ENCODE data around the gene MAGI2. TPM values are rescaled to one million over a fixed set of nuclear protein-coding genes. Genes with fewer than 3 reads are reported as not detected.

The MAGI2 gene
- total RNA-seq, 6 experiments from 2014 or later = 1.2 to 4.0 (median 2.4) TPM

DNA sequence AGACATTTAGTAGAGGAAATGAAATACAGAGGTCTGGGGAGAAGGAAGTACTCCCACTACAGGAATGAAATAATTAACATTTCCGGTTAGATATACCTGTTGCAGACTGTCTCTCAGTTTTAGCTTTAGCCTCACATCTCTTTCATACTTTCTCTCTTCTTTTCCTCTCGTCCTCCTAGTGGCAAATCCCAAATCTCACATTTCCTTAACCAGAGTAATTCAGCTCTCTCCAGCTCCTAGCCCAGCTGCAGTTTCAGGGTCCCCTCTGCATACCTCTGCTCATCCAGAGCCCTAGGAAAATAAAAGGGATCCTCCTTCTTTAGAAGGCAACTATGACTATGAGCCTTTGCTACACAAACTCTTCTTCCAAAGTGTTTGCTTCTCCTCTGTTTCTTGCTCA is 1011.7 kb downstream of the MAGI2 start:
- Histone ChIP-seq H3K9me3 (no peaks in the 10 kb centered on the region), H3K4me1 (no peaks in the 10 kb centered on the region), H3K36me3 (no peaks in the 10 kb centered on the region), H3K4me3 (no peak overlapping the region), H3K27ac (no peak overlapping the region), H3K27me3 (no peaks in the 10 kb centered on the region)
- WGBS (ENCODE audit: insufficient coverage, low coverage, low lambda C conversion rate, missing lambda C conversion rate) = 57% methylated on average over 2 of the region's 2 CpGs
- intact Hi-C loops (cut with DNase I) = no loop called here
- TF ChIP-seq POLR2A (IDR thresholded peaks at IDR 0.05) = no peak
- TF ChIP-seq, protein P1, sequence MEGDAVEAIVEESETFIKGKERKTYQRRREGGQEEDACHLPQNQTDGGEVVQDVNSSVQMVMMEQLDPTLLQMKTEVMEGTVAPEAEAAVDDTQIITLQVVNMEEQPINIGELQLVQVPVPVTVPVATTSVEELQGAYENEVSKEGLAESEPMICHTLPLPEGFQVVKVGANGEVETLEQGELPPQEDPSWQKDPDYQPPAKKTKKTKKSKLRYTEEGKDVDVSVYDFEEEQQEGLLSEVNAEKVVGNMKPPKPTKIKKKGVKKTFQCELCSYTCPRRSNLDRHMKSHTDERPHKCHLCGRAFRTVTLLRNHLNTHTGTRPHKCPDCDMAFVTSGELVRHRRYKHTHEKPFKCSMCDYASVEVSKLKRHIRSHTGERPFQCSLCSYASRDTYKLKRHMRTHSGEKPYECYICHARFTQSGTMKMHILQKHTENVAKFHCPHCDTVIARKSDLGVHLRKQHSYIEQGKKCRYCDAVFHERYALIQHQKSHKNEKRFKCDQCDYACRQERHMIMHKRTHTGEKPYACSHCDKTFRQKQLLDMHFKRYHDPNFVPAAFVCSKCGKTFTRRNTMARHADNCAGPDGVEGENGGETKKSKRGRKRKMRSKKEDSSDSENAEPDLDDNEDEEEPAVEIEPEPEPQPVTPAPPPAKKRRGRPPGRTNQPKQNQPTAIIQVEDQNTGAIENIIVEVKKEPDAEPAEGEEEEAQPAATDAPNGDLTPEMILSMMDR (IDR thresholded peaks at IDR 0.05) = no peak
- no peak for ATAC-seq
- no peak for DNase-seq

- no peaks in the 10 kb centered on the region for H3K27me3 ChIP-seq
Observed at GRCh38 chr7:78438433-78438832, 1015.0 kb downstream of the MAGI2 start.

GRCh38 chr7:78437118-78437517 is 1016.3 kb downstream of the MAGI2 start:
- ATAC-seq (no peak), DNase-seq (no peak)
- no peaks in the 10 kb centered on the region for H3K36me3 ChIP-seq
- TF ChIP-seq, protein P1 (IDR thresholded peaks at IDR 0.05) = no peak
- TF ChIP-seq POLR2A (IDR thresholded peaks at IDR 0.05) = no peak
- intact Hi-C loops (cut with DNase I) = no loop called here
- H3K4me1 ChIP-seq = no peaks in the 10 kb centered on the region
- no peaks in the 10 kb centered on the region for H3K9me3 ChIP-seq
- H3K27me3 ChIP-seq = no peaks in the 10 kb centered on the region
- no peak overlapping the region for H3K4me3 ChIP-seq
- H3K27ac ChIP-seq = no peak overlapping the region
- WGBS (ENCODE audit: insufficient coverage, low coverage, low lambda C conversion rate, missing lambda C conversion rate) = 55% methylated on average over 5 of the region's 5 CpGs

More at GRCh38 chr7:78438433-78438832, 1015.0 kb downstream of the MAGI2 start:
- DNase-seq = no peak
- H3K4me1 ChIP-seq = no peaks in the 10 kb centered on the region
- no peak for ATAC-seq
- TF ChIP-seq POLR2A (IDR thresholded peaks at IDR 0.05) = no peak
- TF ChIP-seq, protein P1 (IDR thresholded peaks at IDR 0.05) = no peak
- intact Hi-C loops (cut with DNase I) = no loop called here
- no peaks in the 10 kb centered on the region for H3K36me3 ChIP-seq
- no peaks in the 10 kb centered on the region for H3K9me3 ChIP-seq
- 84% methylated on average over 7 of the region's 7 CpGs for WGBS (ENCODE audit: insufficient coverage, low coverage, low lambda C conversion rate, missing lambda C conversion rate)
- no peak overlapping the region for H3K27ac ChIP-seq
- H3K4me3 ChIP-seq = no peak overlapping the region

GRCh38 chr7:78435355-78435754 is 1018.1 kb downstream of the MAGI2 start:
- Histone ChIP-seq H3K4me3 (no peak overlapping the region), H3K27me3 (no peaks in the 10 kb centered on the region), H3K36me3 (no peaks in the 10 kb centered on the region), H3K9me3 (no peaks in the 10 kb centered on the region), H3K27ac (no peak overlapping the region), H3K4me1 (no peaks in the 10 kb centered on the region)
- ATAC-seq (no peak), DNase-seq (no peak)
- TF ChIP-seq, protein P1 (IDR thresholded peaks at IDR 0.05) = no peak
- no peak for TF ChIP-seq POLR2A (IDR thresholded peaks at IDR 0.05)
- intact Hi-C loops (cut with DNase I) = no loop called here
- 71% methylated on average over 4 of the region's 4 CpGs for WGBS (ENCODE audit: insufficient coverage, low coverage, low lambda C conversion rate, missing lambda C conversion rate)

DNA sequence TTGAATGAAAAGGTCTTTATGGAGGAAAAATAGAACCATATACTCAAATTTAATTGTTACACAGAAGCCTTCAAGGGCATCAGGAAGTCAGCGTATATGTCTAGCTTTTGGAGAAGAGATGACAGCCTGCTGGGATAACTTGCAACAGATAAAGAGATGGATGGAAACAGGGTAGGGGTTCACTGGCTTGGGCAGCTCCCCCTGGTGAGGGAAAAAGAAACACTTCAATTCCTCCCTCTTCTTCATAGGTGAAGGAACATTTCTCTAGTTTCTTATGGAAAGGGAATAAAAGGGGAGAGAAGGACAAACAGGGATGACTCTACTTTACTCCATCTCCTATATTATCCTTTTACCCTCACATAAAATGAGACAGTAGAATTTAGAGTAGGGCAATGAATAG is 1019.2 kb downstream of the MAGI2 start:
- H3K27me3 ChIP-seq = no peaks in the 10 kb centered on the region
- DNase-seq = no peak
- no peaks in the 10 kb centered on the region for H3K9me3 ChIP-seq
- H3K27ac ChIP-seq = no peak overlapping the region
- intact Hi-C loops (cut with DNase I) = no loop called here
- TF ChIP-seq, protein P1 (IDR thresholded peaks at IDR 0.05) = peak in 1 of 4 donors; percentile 12
- no peak for TF ChIP-seq POLR2A (IDR thresholded peaks at IDR 0.05)
- no peaks in the 10 kb centered on the region for H3K4me1 ChIP-seq
- H3K4me3 ChIP-seq = no peak overlapping the region
- 82% methylated on average over 1 of the region's 1 CpG for WGBS (ENCODE audit: insufficient coverage, low coverage, low lambda C conversion rate, missing lambda C conversion rate)
- H3K36me3 ChIP-seq = no peaks in the 10 kb centered on the region
- ATAC-seq = no peak
